NCI-H82 treated with DMSO at 0.1 percent for 48 hours (cell line): ENCODE data around the gene RSPO4.

Experiments
- DNase-seq: peaks from one replicate; lab custom pipeline; 2025; ENCODE audit not compliant: unreplicated experiment; lab: John Stamatoyannopoulos, UW

RSPO4 gene

DNA sequence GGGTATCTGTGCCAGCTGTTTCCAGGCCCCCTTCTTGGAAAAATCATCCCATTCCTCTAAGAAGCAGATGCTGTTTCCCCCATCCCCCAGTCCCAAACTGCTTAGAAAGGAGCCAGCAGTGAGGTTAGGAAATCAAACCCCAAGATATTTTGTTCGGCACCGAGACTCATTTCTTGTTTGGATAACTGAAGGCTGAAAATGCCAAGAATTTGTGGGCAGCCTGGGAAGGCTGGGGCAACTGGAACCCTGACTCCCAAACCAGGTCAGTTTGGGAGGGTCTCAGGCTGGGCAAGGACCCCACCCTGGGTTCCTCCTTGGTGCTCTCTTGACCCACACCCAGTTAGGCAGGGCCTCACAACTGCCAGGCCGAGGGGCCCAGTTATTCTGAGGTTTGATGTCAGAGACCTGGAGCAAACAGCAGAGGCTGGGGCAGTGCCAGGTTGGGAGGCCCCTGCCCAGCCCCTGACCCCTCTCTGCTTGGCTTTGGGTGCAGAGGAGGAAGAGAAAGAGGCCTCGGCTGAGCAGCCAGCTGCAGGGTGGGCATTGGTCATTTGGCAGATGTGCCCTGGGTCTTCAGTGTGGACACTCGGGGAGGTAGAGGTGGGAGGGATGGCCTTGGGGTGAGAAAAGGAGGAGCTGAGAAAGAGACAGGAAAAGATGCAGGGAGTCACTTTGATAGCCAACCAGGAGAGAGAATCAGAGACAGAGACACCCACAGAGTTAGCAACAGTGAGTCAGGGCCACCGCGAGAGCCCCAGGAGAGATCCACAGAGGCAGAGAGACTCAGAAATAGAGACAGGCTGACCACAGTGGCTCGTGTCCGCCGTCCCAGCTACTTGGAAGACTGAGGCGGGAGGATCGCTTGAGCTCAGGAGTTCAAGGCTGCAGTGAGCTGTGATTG, 91.0 kb downstream of the RSPO4 start:
- DNase-seq, result no peak

- no peak for DNase-seq
These were observed 91.8 kb downstream of the RSPO4 start for GRCh38 chr20:910132-910869.

- no peak for DNase-seq
These were observed 92.5 kb downstream of the RSPO4 start for GRCh38 chr20:909641-910040.
